Measurements from ENCODE around the gene CPLX3.

Gene CPLX3

DNA sequence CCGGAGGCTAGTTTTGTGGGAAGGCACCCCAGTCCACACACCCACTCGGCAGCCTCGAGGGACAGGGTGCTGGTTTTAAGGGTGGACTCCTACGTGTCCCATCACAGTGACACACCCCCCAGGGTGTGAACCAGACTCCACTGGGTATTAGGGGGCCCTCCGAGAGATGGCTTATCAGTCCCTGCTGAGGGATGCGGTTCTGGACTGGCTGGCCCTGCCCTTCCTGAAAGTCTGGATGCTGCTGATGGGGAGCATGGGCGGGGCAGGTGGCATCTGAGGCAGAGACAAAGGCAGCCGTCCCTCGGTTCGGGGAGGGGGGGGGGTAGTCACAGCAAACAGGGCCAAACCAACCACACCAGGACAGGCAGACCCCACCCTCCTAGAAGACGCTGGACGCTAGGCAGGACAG, 17.5 kb downstream of the CPLX3 start:
- Histone ChIP-seq H3K9ac (ENCODE audit: low read depth in 1 of 2, low read length in 2 of 2) (peak overlapping the region in 1 of 2 donors; percentile 42), H3K36me3 (ENCODE audit: control insufficient read depth in 1 of 2, insufficient read depth in 2 of 2, low read length in 2 of 2) (peaks cover 13 to 47% of the 10 kb centered on the region in 2 donors), H3K9me3 (ENCODE audit: control insufficient read depth in 1 of 2, low read length in 2 of 2) (no peaks in the 10 kb centered on the region), H3K27ac (ENCODE audit: low read depth, low read length) (no peak overlapping the region), H3K4me1 (ENCODE audit: control insufficient read depth in 1 of 2, insufficient read depth in 2 of 2, low read length in 2 of 2) (peaks cover 31 to 32% of the 10 kb centered on the region in 2 donors), H3K4me3 (ENCODE audit: low read depth in 1 of 2, low read length in 2 of 2) (no peak overlapping the region), H3K27me3 (ENCODE audit: control insufficient read depth in 1 of 2, insufficient read depth in 2 of 2, low read length in 2 of 2) (no peaks in the 10 kb centered on the region)

DNA sequence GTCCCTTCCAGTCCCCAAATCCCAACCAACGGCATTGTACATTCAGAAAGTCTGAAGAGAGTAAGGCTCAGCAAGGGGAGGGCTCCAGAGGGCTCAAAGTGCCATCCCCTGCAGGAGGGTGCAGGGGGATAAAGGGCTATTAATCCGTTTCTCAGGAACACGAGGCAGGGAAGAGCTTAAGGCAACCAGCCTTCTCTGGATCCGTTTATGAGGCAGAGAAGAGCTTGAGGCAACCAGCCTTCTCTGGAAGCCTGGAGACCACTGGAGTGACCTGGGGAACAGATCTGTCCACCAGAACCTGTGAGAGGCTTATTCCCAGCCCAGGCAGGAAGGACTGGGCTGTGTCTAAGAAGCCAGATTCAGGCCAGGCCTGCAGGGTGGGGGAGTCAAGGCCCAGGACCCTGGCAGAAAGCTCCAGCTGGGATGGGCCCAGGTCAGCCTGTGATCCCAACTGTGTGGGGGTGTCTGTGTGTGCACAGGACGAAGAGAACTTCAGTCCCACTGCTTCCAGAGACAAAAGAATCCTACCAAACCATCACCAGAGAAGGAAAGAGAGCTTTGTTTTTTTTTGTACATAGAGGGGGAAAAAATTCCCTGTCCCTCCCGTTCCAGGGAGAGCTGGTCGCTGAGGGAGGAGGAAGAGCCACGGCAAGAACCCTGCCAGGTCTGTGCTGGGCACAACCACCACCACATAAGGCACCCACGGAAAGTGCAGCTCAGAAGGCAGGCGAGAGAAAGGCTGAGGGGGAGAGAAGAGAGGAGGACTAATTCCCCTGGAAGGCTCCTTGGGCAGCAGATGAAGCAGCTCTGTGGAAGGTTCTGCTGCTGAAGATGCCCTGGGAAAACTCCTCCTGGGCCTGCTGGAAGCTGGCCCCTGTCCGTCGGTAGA, 18.1 kb downstream of the CPLX3 start:
- Histone ChIP-seq H3K27ac (ENCODE audit: low read depth, low read length) (no peak overlapping the region), H3K4me1 (ENCODE audit: control insufficient read depth in 1 of 2, insufficient read depth in 2 of 2, low read length in 2 of 2) (peaks cover 31 to 32% of the 10 kb centered on the region in 2 donors), H3K4me3 (ENCODE audit: low read depth in 1 of 2, low read length in 2 of 2) (no peak overlapping the region), H3K9me3 (ENCODE audit: control insufficient read depth in 1 of 2, low read length in 2 of 2) (no peaks in the 10 kb centered on the region), H3K9ac (ENCODE audit: low read depth in 1 of 2, low read length in 2 of 2) (no peak overlapping the region), H3K36me3 (ENCODE audit: control insufficient read depth in 1 of 2, insufficient read depth in 2 of 2, low read length in 2 of 2) (peaks cover 15 to 46% of the 10 kb centered on the region in 2 donors), H3K27me3 (ENCODE audit: control insufficient read depth in 1 of 2, insufficient read depth in 2 of 2, low read length in 2 of 2) (no peaks in the 10 kb centered on the region)

- H3K27ac ChIP-seq (ENCODE audit: low read depth, low read length): no peak overlapping the region
- peaks cover 34 to 35% of the 10 kb centered on the region in 2 donors for H3K4me1 ChIP-seq (ENCODE audit: control insufficient read depth in 1 of 2, insufficient read depth in 2 of 2, low read length in 2 of 2)
- no peak overlapping the region for H3K9ac ChIP-seq (ENCODE audit: low read depth in 1 of 2, low read length in 2 of 2)
- H3K27me3 ChIP-seq (ENCODE audit: control insufficient read depth in 1 of 2, insufficient read depth in 2 of 2, low read length in 2 of 2): no peaks in the 10 kb centered on the region
- no peak overlapping the region for H3K4me3 ChIP-seq (ENCODE audit: low read depth in 1 of 2, low read length in 2 of 2)
- no peaks in the 10 kb centered on the region for H3K9me3 ChIP-seq (ENCODE audit: control insufficient read depth in 1 of 2, low read length in 2 of 2)
- H3K36me3 ChIP-seq (ENCODE audit: control insufficient read depth in 1 of 2, insufficient read depth in 2 of 2, low read length in 2 of 2): peaks cover 21 to 46% of the 10 kb centered on the region in 2 donors
Measured at GRCh38 chr15:74845208-74845568, 18.8 kb downstream of the CPLX3 start.

DNA sequence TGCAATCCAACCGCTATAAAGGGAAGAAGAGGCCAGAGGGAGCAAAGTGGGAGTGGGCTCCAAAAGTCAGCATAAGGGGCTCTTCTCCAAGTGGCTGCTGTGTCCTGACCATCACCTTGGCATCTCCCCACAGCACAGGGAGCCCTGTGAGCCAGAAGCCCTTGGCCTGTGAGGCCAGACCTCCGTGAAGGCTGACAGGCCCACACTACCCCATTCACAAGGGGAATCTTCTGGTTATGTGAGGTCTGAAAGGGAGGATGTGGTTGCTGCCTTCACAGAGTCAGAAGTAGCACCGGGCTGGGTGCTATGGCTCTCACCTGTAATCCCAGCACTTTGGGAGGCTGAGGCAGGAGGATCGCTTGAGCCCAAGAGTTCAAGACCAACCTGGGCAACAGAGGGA, 19.2 kb downstream of the CPLX3 start:
- no peaks in the 10 kb centered on the region for H3K9me3 ChIP-seq (ENCODE audit: control insufficient read depth in 1 of 2, low read length in 2 of 2)
- peaks cover 36 to 37% of the 10 kb centered on the region in 2 donors for H3K4me1 ChIP-seq (ENCODE audit: control insufficient read depth in 1 of 2, insufficient read depth in 2 of 2, low read length in 2 of 2)
- peaks cover 25 to 46% of the 10 kb centered on the region in 2 donors for H3K36me3 ChIP-seq (ENCODE audit: control insufficient read depth in 1 of 2, insufficient read depth in 2 of 2, low read length in 2 of 2)
- H3K9ac ChIP-seq (ENCODE audit: low read depth in 1 of 2, low read length in 2 of 2): no peak overlapping the region
- no peaks in the 10 kb centered on the region for H3K27me3 ChIP-seq (ENCODE audit: control insufficient read depth in 1 of 2, insufficient read depth in 2 of 2, low read length in 2 of 2)
- no peak overlapping the region for H3K4me3 ChIP-seq (ENCODE audit: low read depth in 1 of 2, low read length in 2 of 2)
- no peak overlapping the region for H3K27ac ChIP-seq (ENCODE audit: low read depth, low read length)

GRCh38 chr15:74847432-74847831, 21.0 kb downstream of the CPLX3 start:
- Histone ChIP-seq H3K9ac (ENCODE audit: low read depth in 1 of 2, low read length in 2 of 2) (no peak overlapping the region), H3K27ac (ENCODE audit: low read depth, low read length) (no peak overlapping the region), H3K36me3 (ENCODE audit: control insufficient read depth in 1 of 2, insufficient read depth in 2 of 2, low read length in 2 of 2) (peaks cover 31 to 63% of the 10 kb centered on the region in 2 donors)

DNA sequence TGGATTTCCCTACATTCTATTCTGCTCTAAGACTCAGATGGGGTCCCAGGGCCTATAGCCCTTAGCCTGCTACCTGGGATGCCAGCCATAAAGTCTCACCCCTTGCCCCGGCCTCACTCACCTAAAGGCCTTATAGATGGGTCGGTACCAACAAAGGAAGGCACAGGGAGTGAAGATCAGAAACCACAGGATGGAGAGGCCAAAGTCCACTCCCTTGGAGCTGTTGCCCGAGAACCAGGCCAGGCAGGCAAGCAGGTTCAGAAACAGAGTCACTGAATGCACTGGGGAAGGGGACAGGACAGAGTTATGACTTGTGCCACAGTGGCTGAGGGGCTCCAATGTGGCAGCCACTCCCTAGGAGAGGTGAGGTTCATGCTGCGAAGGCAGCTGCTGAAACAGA, 24.0 kb downstream of the CPLX3 start:
- peaks cover 21 to 25% of the 10 kb centered on the region in 2 donors for H3K4me1 ChIP-seq (ENCODE audit: control insufficient read depth in 1 of 2, insufficient read depth in 2 of 2, low read length in 2 of 2)
- H3K27ac ChIP-seq (ENCODE audit: low read depth, low read length): no peak overlapping the region
- peaks cover 44 to 78% of the 10 kb centered on the region in 2 donors for H3K36me3 ChIP-seq (ENCODE audit: control insufficient read depth in 1 of 2, insufficient read depth in 2 of 2, low read length in 2 of 2)
- H3K4me3 ChIP-seq (ENCODE audit: low read depth in 1 of 2, low read length in 2 of 2): no peak overlapping the region
- H3K9me3 ChIP-seq (ENCODE audit: control insufficient read depth in 1 of 2, low read length in 2 of 2): no peaks in the 10 kb centered on the region
- H3K27me3 ChIP-seq (ENCODE audit: control insufficient read depth in 1 of 2, insufficient read depth in 2 of 2, low read length in 2 of 2): no peaks in the 10 kb centered on the region
- no peak overlapping the region for H3K9ac ChIP-seq (ENCODE audit: low read depth in 1 of 2, low read length in 2 of 2)

More at GRCh38 chr15:74847432-74847831, 21.0 kb downstream of the CPLX3 start:
- Histone ChIP-seq H3K27me3 (ENCODE audit: control insufficient read depth in 1 of 2, insufficient read depth in 2 of 2, low read length in 2 of 2) (no peaks in the 10 kb centered on the region), H3K4me1 (ENCODE audit: control insufficient read depth in 1 of 2, insufficient read depth in 2 of 2, low read length in 2 of 2) (peaks cover 31 to 33% of the 10 kb centered on the region in 2 donors), H3K4me3 (ENCODE audit: low read depth in 1 of 2, low read length in 2 of 2) (no peak overlapping the region), H3K9me3 (ENCODE audit: control insufficient read depth in 1 of 2, low read length in 2 of 2) (no peaks in the 10 kb centered on the region)

- H3K9ac ChIP-seq (ENCODE audit: low read depth in 1 of 2, low read length in 2 of 2): no peak overlapping the region
- peaks cover 42 to 74% of the 10 kb centered on the region in 2 donors for H3K36me3 ChIP-seq (ENCODE audit: control insufficient read depth in 1 of 2, insufficient read depth in 2 of 2, low read length in 2 of 2)
- H3K27me3 ChIP-seq (ENCODE audit: control insufficient read depth in 1 of 2, insufficient read depth in 2 of 2, low read length in 2 of 2): no peaks in the 10 kb centered on the region
- no peak overlapping the region for H3K27ac ChIP-seq (ENCODE audit: low read depth, low read length)
- no peak overlapping the region for H3K4me3 ChIP-seq (ENCODE audit: low read depth in 1 of 2, low read length in 2 of 2)
- H3K9me3 ChIP-seq (ENCODE audit: control insufficient read depth in 1 of 2, low read length in 2 of 2): no peaks in the 10 kb centered on the region
- peaks cover 26 to 29% of the 10 kb centered on the region in 2 donors for H3K4me1 ChIP-seq (ENCODE audit: control insufficient read depth in 1 of 2, insufficient read depth in 2 of 2, low read length in 2 of 2)
Measured at GRCh38 chr15:74851960-74852359, 25.5 kb downstream of the CPLX3 start.

DNA sequence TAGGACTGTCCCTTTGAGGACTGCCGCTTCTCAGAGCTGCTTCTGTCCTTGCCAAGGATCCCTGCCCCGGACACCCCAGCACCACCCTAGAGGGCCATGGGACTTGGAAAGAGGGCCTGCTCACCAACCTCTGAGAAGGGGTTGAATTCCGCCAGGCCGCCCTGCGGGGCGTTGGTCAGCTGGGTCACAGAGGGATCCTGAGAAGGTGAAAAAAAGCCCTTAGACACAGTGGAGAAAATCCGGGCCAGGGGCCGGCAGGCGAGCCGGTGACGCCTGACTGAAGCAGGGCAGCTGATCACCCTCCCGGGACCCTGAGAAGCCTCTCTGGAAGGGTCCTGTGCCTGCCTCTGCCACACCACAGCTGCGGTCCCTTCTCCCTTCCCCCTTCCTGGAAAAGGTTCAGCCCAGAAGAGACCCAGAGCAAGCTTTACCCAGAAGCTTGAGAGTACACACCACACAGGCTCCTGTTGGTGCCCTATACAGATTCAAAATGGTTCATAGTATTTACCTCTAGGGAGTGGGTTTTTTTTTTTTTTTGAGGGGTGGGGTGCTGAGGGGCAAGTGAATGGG, 28.1 kb downstream of the CPLX3 start:
- Histone ChIP-seq H3K4me3 (ENCODE audit: low read depth in 1 of 2, low read length in 2 of 2) (no peak overlapping the region), H3K9me3 (ENCODE audit: control insufficient read depth in 1 of 2, low read length in 2 of 2) (no peaks in the 10 kb centered on the region), H3K4me1 (ENCODE audit: control insufficient read depth in 1 of 2, insufficient read depth in 2 of 2, low read length in 2 of 2) (peaks cover 48 to 49% of the 10 kb centered on the region in 2 donors), H3K27me3 (ENCODE audit: control insufficient read depth in 1 of 2, insufficient read depth in 2 of 2, low read length in 2 of 2) (no peaks in the 10 kb centered on the region), H3K36me3 (ENCODE audit: control insufficient read depth in 1 of 2, insufficient read depth in 2 of 2, low read length in 2 of 2) (peaks cover 37 to 50% of the 10 kb centered on the region in 2 donors), H3K9ac (ENCODE audit: low read depth in 1 of 2, low read length in 2 of 2) (no peak overlapping the region), H3K27ac (ENCODE audit: low read depth, low read length) (no peak overlapping the region)

GRCh38 chr15:74855857-74856256, 29.4 kb downstream of the CPLX3 start:
- Histone ChIP-seq H3K27me3 (ENCODE audit: control insufficient read depth in 1 of 2, insufficient read depth in 2 of 2, low read length in 2 of 2) (no peaks in the 10 kb centered on the region), H3K27ac (ENCODE audit: low read depth, low read length) (no peak overlapping the region), H3K4me1 (ENCODE audit: control insufficient read depth in 1 of 2, insufficient read depth in 2 of 2, low read length in 2 of 2) (peaks cover 40 to 44% of the 10 kb centered on the region in 2 donors), H3K9ac (ENCODE audit: low read depth in 1 of 2, low read length in 2 of 2) (no peak overlapping the region), H3K4me3 (ENCODE audit: low read depth in 1 of 2, low read length in 2 of 2) (no peak overlapping the region), H3K36me3 (ENCODE audit: control insufficient read depth in 1 of 2, insufficient read depth in 2 of 2, low read length in 2 of 2) (peaks cover 26 to 38% of the 10 kb centered on the region in 2 donors), H3K9me3 (ENCODE audit: control insufficient read depth in 1 of 2, low read length in 2 of 2) (no peaks in the 10 kb centered on the region)

DNA sequence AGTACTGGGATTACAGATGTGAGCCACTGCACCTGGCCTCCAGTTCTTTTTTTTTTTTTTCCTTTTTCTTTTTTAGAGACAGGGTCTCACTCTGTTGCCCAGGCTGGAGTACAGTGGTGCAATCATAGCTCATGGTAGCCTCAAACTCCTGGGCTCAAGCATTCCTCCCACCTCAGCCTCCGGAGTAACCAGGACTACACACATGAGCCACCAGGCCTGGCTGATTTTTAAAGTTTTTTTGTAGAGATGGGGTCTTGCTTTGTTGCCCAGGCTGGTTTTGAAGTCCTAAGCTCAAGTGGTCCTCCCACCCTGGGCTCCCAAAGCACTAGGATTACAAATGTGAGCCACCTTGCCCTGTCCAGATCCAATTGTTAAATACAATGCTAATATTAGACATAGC, 30.1 kb downstream of the CPLX3 start:
- Histone ChIP-seq H3K36me3 (ENCODE audit: control insufficient read depth in 1 of 2, insufficient read depth in 2 of 2, low read length in 2 of 2) (peaks cover 26 to 31% of the 10 kb centered on the region in 2 donors), H3K27me3 (ENCODE audit: control insufficient read depth in 1 of 2, insufficient read depth in 2 of 2, low read length in 2 of 2) (no peaks in the 10 kb centered on the region), H3K27ac (ENCODE audit: low read depth, low read length) (no peak overlapping the region), H3K4me3 (ENCODE audit: low read depth in 1 of 2, low read length in 2 of 2) (no peak overlapping the region), H3K9ac (ENCODE audit: low read depth in 1 of 2, low read length in 2 of 2) (no peak overlapping the region), H3K9me3 (ENCODE audit: control insufficient read depth in 1 of 2, low read length in 2 of 2) (no peaks in the 10 kb centered on the region), H3K4me1 (ENCODE audit: control insufficient read depth in 1 of 2, insufficient read depth in 2 of 2, low read length in 2 of 2) (peaks cover 33 to 37% of the 10 kb centered on the region in 2 donors)
